Esophagus (tissue), 2 donors: ENCODE measurements around the gene RNF130. TPM values are rescaled to one million over a fixed set of nuclear protein-coding genes. Genes with fewer than 3 reads are reported as not detected.

Experiments
- H3K27ac ChIP-seq, 2 donors: one replicate each; pipeline ENCODE4 v1.5.1; 2013; ENCODE audit warnings: low read depth in 2 of 2, mild to moderate bottlenecking in 2 of 2, inconsistent platforms in 1 of 2, low read length in 1 of 2, moderate library complexity in 1 of 2
- H3K27me3 ChIP-seq, 2 donors: one replicate each; pipeline ENCODE4 v1.6.1; 2013; ENCODE audit warnings: low read length in 2 of 2, control low read depth in 1 of 2, mild to moderate bottlenecking in 1 of 2; ENCODE audit not compliant: insufficient read depth in 2 of 2, control insufficient read depth in 1 of 2
- H3K36me3 ChIP-seq, 2 donors: one replicate each; pipeline ENCODE4 v1.6.1; 2013; ENCODE audit warnings: low read length in 1 of 2; ENCODE audit not compliant: control insufficient read depth in 2 of 2, insufficient read depth in 2 of 2
- H3K4me1 ChIP-seq, 2 donors: one replicate each; pipeline ENCODE4 v1.6.1; 2013; ENCODE audit warnings: low read length in 1 of 2; ENCODE audit not compliant: control insufficient read depth in 2 of 2, insufficient read depth in 2 of 2
- H3K4me3 ChIP-seq, 2 donors: one replicate each; pipeline ENCODE4 v1.5.1; 2013; ENCODE audit warnings: low read length in 2 of 2, mild to moderate bottlenecking in 2 of 2, low read depth in 1 of 2, moderate library complexity in 1 of 2
- H3K9me3 ChIP-seq, 2 donors: one replicate each; pipeline ENCODE4 v1.6.1; 2013; ENCODE audit warnings: mild to moderate bottlenecking in 2 of 2, low read depth in 1 of 2, low read length in 1 of 2, moderate library complexity in 1 of 2; ENCODE audit not compliant: control insufficient read depth in 2 of 2, insufficient read depth in 1 of 2
- WGBS, 2 donors: extraction: QIAGEN DNeasy Blood & Tissue Kit; methylation state at CpG; one replicate each; pipeline ENCODE4 v1.1.7; 2013; 5-methylcytosine and 5-hydroxymethylcytosine counted together
- polyA plus RNA-seq, 2 donors: library from polyadenylated mRNA; stranded (reverse); fragments of 200-250 nt; gene quantifications; one replicate each; pipeline ENCODE4 v1.2.3, GENCODE V29; 2013
- donor health status: healthy with polysubstance abuse.
- donor health status: Bipolar disorder and iron deficiency.

Gene RNF130
- polyA plus RNA-seq, 2 donors: 6.1 to 13.2 TPM

- Histone ChIP-seq H3K4me1 (peaks cover 0 to 2% of the 10 kb centered on the region in 2 donors), H3K9me3 (no peaks in the 10 kb centered on the region), H3K27me3 (no peaks in the 10 kb centered on the region), H3K4me3 (no peak overlapping the region), H3K36me3 (no peaks in the 10 kb centered on the region), H3K27ac (no peak overlapping the region)
- WGBS, 2 donors: 81 to 82% methylated on average over 11 of the region's 11 CpGs
Measured at GRCh38 chr5:180086816-180087399, 15.3 kb upstream of the RNF130 start.

- Histone ChIP-seq H3K27me3 (no peaks in the 10 kb centered on the region), H3K36me3 (no peaks in the 10 kb centered on the region), H3K9me3 (no peaks in the 10 kb centered on the region), H3K4me3 (no peak overlapping the region), H3K4me1 (no peaks in the 10 kb centered on the region), H3K27ac (no peak overlapping the region)
- WGBS, 2 donors: 51 to 58% methylated on average over 7 of the region's 7 CpGs
Measured at GRCh38 chr5:180085837-180086236, 14.3 kb upstream of the RNF130 start.

- Histone ChIP-seq H3K27me3 (no peaks in the 10 kb centered on the region), H3K4me3 (no peak overlapping the region), H3K9me3 (no peaks in the 10 kb centered on the region), H3K27ac (no peak overlapping the region), H3K4me1 (no peaks in the 10 kb centered on the region), H3K36me3 (no peaks in the 10 kb centered on the region)
- WGBS, 2 donors: 42 to 57% methylated on average over 13 of the region's 13 CpGs
Measured at GRCh38 chr5:180084638-180085561, 13.3 kb upstream of the RNF130 start.

- no peaks in the 10 kb centered on the region for H3K36me3 ChIP-seq
- H3K27ac ChIP-seq: no peak overlapping the region
- H3K9me3 ChIP-seq: no peaks in the 10 kb centered on the region
- H3K4me3 ChIP-seq: no peak overlapping the region
- H3K4me1 ChIP-seq: no peaks in the 10 kb centered on the region
- 91 to 93% methylated on average over 10 of the region's 10 CpGs for WGBS, 2 donors
- no peaks in the 10 kb centered on the region for H3K27me3 ChIP-seq
Measured at GRCh38 chr5:180083529-180084060, 12.0 kb upstream of the RNF130 start.

GRCh38 chr5:180082633-180083420 lies 11.3 kb upstream of the RNF130 start:
- Histone ChIP-seq H3K27ac (no peak overlapping the region), H3K4me3 (no peak overlapping the region), H3K9me3 (no peaks in the 10 kb centered on the region), H3K4me1 (no peaks in the 10 kb centered on the region), H3K27me3 (no peaks in the 10 kb centered on the region), H3K36me3 (no peaks in the 10 kb centered on the region)
- 60 to 69% methylated on average over 17 of the region's 17 CpGs for WGBS, 2 donors

- no peak overlapping the region for H3K27ac ChIP-seq
Measured at GRCh38 chr5:180081481-180081880, 9.9 kb upstream of the RNF130 start.

GRCh38 chr5:180080486-180081280 lies 9.1 kb upstream of the RNF130 start:
- H3K4me1 ChIP-seq: no peaks in the 10 kb centered on the region
- 77 to 83% methylated on average over 24 of the region's 24 CpGs for WGBS, 2 donors
- H3K36me3 ChIP-seq: no peaks in the 10 kb centered on the region
- H3K9me3 ChIP-seq: no peaks in the 10 kb centered on the region
- no peak overlapping the region for H3K4me3 ChIP-seq
- H3K27me3 ChIP-seq: no peaks in the 10 kb centered on the region
- H3K27ac ChIP-seq: no peak overlapping the region

More at GRCh38 chr5:180081481-180081880, 9.9 kb upstream of the RNF130 start:
- Histone ChIP-seq H3K27me3 (no peaks in the 10 kb centered on the region), H3K4me3 (no peak overlapping the region), H3K36me3 (no peaks in the 10 kb centered on the region), H3K9me3 (no peaks in the 10 kb centered on the region), H3K4me1 (no peaks in the 10 kb centered on the region)
- 89 to 90% methylated on average over 5 of the region's 5 CpGs for WGBS, 2 donors

- no peak overlapping the region for H3K27ac ChIP-seq
- WGBS, 2 donors: 63 to 72% methylated on average over 14 of the region's 14 CpGs
- no peak overlapping the region for H3K4me3 ChIP-seq
- no peaks in the 10 kb centered on the region for H3K9me3 ChIP-seq
- no peaks in the 10 kb centered on the region for H3K27me3 ChIP-seq
- no peaks in the 10 kb centered on the region for H3K36me3 ChIP-seq
- no peaks in the 10 kb centered on the region for H3K4me1 ChIP-seq
Measured at GRCh38 chr5:180079702-180080466, 8.3 kb upstream of the RNF130 start.
